GM12891 (cell line): Measurements from ENCODE around the gene CRB2.

Experiments used
- DNase-seq: peaks from one replicate; pipeline ENCODE4 v3.0.0; 2011; ENCODE audit warnings: low spot score; ENCODE audit not compliant: insufficient read length
- FAIRE-seq: peaks from 2 replicates; lab custom pipeline; 2011; peaks lifted over from hg19 to GRCh38; lab: Jason Lieb, UNC
- PAX5 ChIP-seq: IDR thresholded peaks from 2 replicates; pipeline ENCODE4 v1.6.1; 2011; ENCODE audit warnings: low read length, moderate library complexity, mild to moderate bottlenecking; ENCODE audit not compliant: insufficient read depth, severe bottlenecking
- POLR2A ChIP-seq: IDR thresholded peaks from 2 replicates; pipeline ENCODE4 v1.6.1; 2011; ENCODE audit warnings: low read depth, low read length, control low read depth
- POLR2AphosphoS5 ChIP-seq: IDR thresholded peaks from 2 replicates; pipeline ENCODE4 v1.6.1; 2011; ENCODE audit warnings: low read depth, low read length, control low read depth
- POU2F2 ChIP-seq: IDR thresholded peaks from 2 replicates; pipeline ENCODE4 v1.6.1; 2011; ENCODE audit warnings: low read depth, mild to moderate bottlenecking, control low read depth, low read length, moderate library complexity
- SPI1 ChIP-seq: IDR thresholded peaks from 2 replicates; pipeline ENCODE4 v1.6.1; 2011; ENCODE audit warnings: low read depth, low read length, control low read depth
- TAF1 ChIP-seq: IDR thresholded peaks from 2 replicates; pipeline ENCODE4 v1.6.1; 2011; ENCODE audit warnings: low read depth, low read length, control low read depth

CRB2 gene

GRCh38 chr9:123336959-123337358 is 19.0 kb upstream of the CRB2 start:
- DNase-seq: no peak
- TF ChIP-seq PAX5 (no peak), POU2F2 (no peak), SPI1 (no peak), POLR2A (no peak), POLR2AphosphoS5 (no peak), TAF1 (no peak)
- no peak for FAIRE-seq

GRCh38 chr9:123337971-123338370 is 18.0 kb upstream of the CRB2 start:
- TF ChIP-seq POLR2AphosphoS5 (no peak), POU2F2 (0 out of 2 replicates have a peak, but pooled peaks have one; percentile 16)
- DNase-seq (no peak), FAIRE-seq (no peak)

DNA sequence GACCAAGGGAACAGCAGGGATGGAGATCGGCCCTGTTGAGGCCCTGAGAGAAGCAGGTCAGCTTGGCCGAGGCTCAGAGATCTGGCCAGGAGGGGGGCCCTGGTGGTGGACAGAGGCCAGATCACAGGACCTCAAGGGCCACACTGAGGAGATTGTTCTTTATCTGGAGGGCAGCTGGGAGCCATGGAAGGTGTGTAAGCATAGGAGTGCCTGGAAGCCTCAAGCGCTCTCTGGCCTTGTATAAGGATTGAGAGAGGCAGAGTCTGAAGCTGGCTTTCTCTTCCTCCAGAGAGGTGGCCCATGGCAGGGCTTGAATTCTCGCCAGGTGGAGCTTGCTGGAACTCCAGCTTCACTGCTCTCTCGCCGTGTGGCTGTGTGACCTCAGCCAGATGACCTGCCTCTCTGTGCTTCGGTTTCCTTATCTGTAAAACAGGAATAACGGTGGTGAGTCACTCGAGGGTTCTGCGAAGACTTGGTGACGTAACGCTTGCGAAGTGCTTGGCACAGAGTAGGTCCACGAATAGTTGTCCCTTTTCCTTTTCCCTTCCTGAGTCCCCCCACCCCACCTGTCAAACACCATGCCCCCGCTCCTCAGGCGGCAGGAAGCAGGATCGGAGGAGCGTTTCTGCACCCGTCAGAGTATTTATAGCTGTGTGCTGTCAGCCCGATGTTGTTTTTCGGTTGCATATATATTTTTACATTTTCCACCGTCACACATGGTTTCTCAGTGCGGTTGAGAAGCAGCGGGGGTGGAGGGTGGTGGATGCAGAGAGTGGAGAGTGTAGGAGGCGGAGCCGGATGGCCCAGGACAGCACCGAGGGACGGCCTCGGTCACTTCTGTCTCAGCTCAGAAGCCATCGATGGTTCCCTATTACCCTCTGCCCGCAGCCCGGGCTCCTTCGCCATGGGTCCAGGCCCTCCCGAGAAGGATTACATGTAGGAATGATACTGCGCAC is 17.0 kb upstream of the CRB2 start:
- TF ChIP-seq PAX5 (peak; percentile 90), POLR2A (peak; percentile 76), POU2F2 (peak; percentile 92; the same call in 1 of the 2 replicates), POLR2AphosphoS5 (no peak), TAF1 (peak; percentile 67)
- FAIRE-seq (peak; percentile 86), DNase-seq (no peak)

DNA sequence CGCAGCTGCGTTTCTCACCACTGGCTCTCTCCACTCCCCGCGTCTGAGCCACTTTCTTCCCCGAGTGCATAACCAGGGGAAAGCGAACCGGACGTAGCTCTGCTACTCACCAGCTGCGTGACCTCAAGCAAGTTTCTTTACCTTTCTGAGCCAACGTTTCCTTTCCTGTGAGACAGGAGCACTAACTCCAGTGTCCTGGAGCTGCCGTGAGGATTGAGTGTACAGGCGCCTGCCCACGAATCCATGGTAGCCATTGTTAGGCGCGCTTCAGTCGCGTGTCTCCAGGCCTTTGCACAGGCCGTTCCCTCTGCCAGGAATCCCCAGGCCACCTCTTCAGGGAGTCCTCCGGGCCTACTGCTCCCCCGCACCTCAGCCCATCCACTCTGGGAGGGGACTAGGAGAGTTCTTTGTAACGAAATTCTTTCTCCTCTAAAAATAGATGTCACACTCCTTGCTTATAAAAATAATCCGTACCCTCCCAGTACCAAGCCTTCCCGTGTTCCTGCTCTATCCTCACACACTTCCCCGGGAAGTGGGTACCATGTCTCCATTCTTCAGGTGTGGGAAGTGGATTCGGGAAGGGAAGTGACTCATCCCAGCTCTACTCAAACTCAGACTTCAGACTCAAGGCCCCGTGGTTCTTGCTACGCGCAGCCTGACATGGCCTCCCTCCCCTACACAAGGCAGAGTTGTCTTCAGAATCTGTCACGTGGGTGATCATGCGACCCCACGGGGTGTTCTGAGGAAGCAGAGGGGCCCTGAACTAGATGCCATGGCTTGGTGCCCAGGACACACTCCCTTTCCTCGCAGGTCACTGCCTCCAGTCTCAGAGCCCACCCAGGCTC is 16.1 kb upstream of the CRB2 start:
- TF ChIP-seq TAF1: peak; percentile 14; the same call in 1 of the 2 replicates
- peak; percentile 74 for TF ChIP-seq POLR2AphosphoS5
- TF ChIP-seq POU2F2: no peak; the same call in 1 of the 2 replicates
- TF ChIP-seq POLR2A: peak; percentile 17
- TF ChIP-seq SPI1: peak; percentile 54; the same call in 1 of the 2 replicates
- DNase-seq: no peak
- FAIRE-seq: peak; percentile 87

DNA sequence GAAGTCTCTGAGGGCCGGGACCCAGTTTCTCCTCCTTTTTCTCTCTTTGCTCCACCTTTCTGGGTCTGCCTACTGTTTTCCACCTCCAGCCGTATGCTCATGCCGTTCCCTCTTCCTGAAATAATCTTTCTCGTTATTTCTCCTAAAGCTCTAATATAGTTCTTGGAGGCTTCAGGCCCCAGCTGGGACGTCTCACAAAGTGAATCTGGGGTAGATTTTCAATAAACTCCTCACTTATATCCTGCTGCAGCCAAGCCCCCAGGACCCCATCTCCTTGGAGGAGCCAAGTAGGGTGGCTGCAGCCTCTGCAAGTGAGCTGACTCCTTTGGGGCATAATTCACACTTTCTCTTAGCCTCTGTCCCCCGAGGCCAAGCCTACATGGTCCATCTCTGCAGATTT is 14.2 kb upstream of the CRB2 start:
- TF ChIP-seq POLR2A (no peak), POU2F2 (no peak), PAX5 (no peak), POLR2AphosphoS5 (no peak), TAF1 (no peak), SPI1 (no peak)
- no peak for FAIRE-seq
- DNase-seq: no peak

GRCh38 chr9:123342247-123342646 is 13.8 kb upstream of the CRB2 start:
- FAIRE-seq: no peak
- TF ChIP-seq POU2F2 (no peak), POLR2AphosphoS5 (no peak), TAF1 (no peak), POLR2A (no peak), SPI1 (no peak), PAX5 (no peak)

GRCh38 chr9:123343443-123344191 is 12.4 kb upstream of the CRB2 start:
- TF ChIP-seq POLR2AphosphoS5: peak; percentile 68; the same call in 1 of the 2 replicates
- peak; percentile 91 for TF ChIP-seq SPI1
- peak; percentile 80 for TF ChIP-seq POLR2A
- peak; percentile 83 for TF ChIP-seq TAF1
- TF ChIP-seq PAX5: peak; percentile 7
- no peak for TF ChIP-seq POU2F2
- DNase-seq (no peak), FAIRE-seq (peak; percentile 72)

More at GRCh38 chr9:123342247-123342646, 13.8 kb upstream of the CRB2 start:
- no peak for DNase-seq

GRCh38 chr9:123344192-123344949 is 11.6 kb upstream of the CRB2 start:
- DNase-seq: no peak
- TF ChIP-seq SPI1 (peak; percentile 92), POU2F2 (no peak)
- FAIRE-seq: peak; percentile 57

GRCh38 chr9:123345567-123345955 is 10.4 kb upstream of the CRB2 start:
- TF ChIP-seq POLR2A (no peak), TAF1 (no peak)
- no peak for FAIRE-seq

More at GRCh38 chr9:123345567-123345955, 10.4 kb upstream of the CRB2 start:
- no peak for DNase-seq
